Lung (tissue), 12 donors: ENCODE results near the gene TFE3. TPM values are rescaled to one million over a fixed set of nuclear protein-coding genes. Genes with fewer than 3 reads are reported as not detected.

Source experiments
- ATAC-seq: fragments of 200-7000 bp; cut with Tn5 transposase; one replicate; pipeline ENCODE4 v1.9.1; 2020; ENCODE audit warnings: moderate number of reproducible peaks; ENCODE audit not compliant: insufficient read depth, low FRiP score
- DNase-seq, 3 donors: peaks; one replicate each; pipeline ENCODE4 v3.0.0-alpha.2; 2013 to 2017
- H3K27ac ChIP-seq, 2 donors: one replicate each; pipeline ENCODE4 v1.5.1; 2013; ENCODE audit warnings: mild to moderate bottlenecking in 2 of 2, moderate library complexity in 2 of 2, control low read depth in 1 of 2, inconsistent platforms in 1 of 2, low read depth in 1 of 2, low read length in 1 of 2
- H3K27me3 ChIP-seq, 3 donors: one replicate each; pipeline ENCODE4 v1.5.1; 2013; ENCODE audit warnings: low read length in 2 of 3; ENCODE audit not compliant: control insufficient read depth in 3 of 3, insufficient read depth in 3 of 3
- H3K36me3 ChIP-seq, 4 donors: one replicate each; pipeline ENCODE4 v1.5.1; 2013; ENCODE audit warnings: low read length in 4 of 4, mild to moderate bottlenecking in 1 of 4, moderate library complexity in 1 of 4; ENCODE audit not compliant: control insufficient read depth in 4 of 4, insufficient read depth in 4 of 4
- H3K4me1 ChIP-seq, 5 donors: one replicate each; pipeline ENCODE4 v1.5.1; 2013; ENCODE audit warnings: low read length in 5 of 5, mild to moderate bottlenecking in 2 of 5, moderate library complexity in 1 of 5; ENCODE audit not compliant: control insufficient read depth in 5 of 5, insufficient read depth in 5 of 5
- H3K4me3 ChIP-seq: one replicate; pipeline ENCODE4 v1.5.1; 2013; ENCODE audit warnings: mild to moderate bottlenecking, control low read depth, moderate library complexity
- H3K9ac ChIP-seq, 2 donors: one replicate each; pipeline ENCODE4 v1.5.1; 2013; ENCODE audit warnings: low read length in 2 of 2, control low read depth in 1 of 2; ENCODE audit not compliant: insufficient read depth in 1 of 2
- H3K9me3 ChIP-seq, 4 donors: one replicate each; pipeline ENCODE4 v1.5.1; 2013; ENCODE audit warnings: low read length in 3 of 4, mild to moderate bottlenecking in 1 of 4, moderate library complexity in 1 of 4; ENCODE audit not compliant: control insufficient read depth in 4 of 4, insufficient read depth in 3 of 4
- CTCF ChIP-seq: IDR thresholded peaks from 2 replicates; pipeline ENCODE4 v1.5.1; 2012; ENCODE audit warnings: mild to moderate bottlenecking; ENCODE audit errors: control extremely low read depth, extremely low read depth
- WGBS, 2 donors: extraction: QIAGEN DNeasy Blood & Tissue Kit; methylation state at CpG; one replicate each; pipeline ENCODE4 v1.1.7; 2013; 5-methylcytosine and 5-hydroxymethylcytosine counted together
- polyA plus RNA-seq, 2 donors: library from polyadenylated mRNA; stranded (reverse); fragments of 200-250 nt; gene quantifications; one replicate each; pipeline ENCODE4 v1.2.1, GENCODE V29; 2013
- total RNA-seq, 2 donors: library from RNA; depleted of rRNA in 1 of 2; stranded (reverse); fragments of >200 nt in 1 of 2; gene quantifications; one replicate each; pipeline ENCODE4 v1.2.1, GENCODE V29; 2014 to 2021
- donor health status: control.
- donor health status: control.
- donor health status: Bipolar disorder and iron deficiency.
- donor health status: healthy.
- donor health status: DM: yes; HTN: yes; CAD: no.

Gene TFE3
- total and polyA plus RNA-seq, 4 donors = 28.4 to 63.7 (median 42.7) TPM

GRCh38 chrX:49039598-49040375 lies 3.4 kb downstream of the TFE3 start:
- 8 to 22% methylated on average over 6 to 9 of the region's 9 CpGs for WGBS, 2 donors
- no peak for TF ChIP-seq CTCF

GRCh38 chrX:49037883-49038475 lies 5.2 kb downstream of the TFE3 start:
- Histone ChIP-seq H3K4me3 (no peak overlapping the region), H3K27me3 (no peaks in the 10 kb centered on the region), H3K36me3 (peaks cover 20 to 32% (median 24%) of the 10 kb centered on the region in 4 donors), H3K9me3 (peaks cover 0 to 3% (median 0%) of the 10 kb centered on the region in 4 donors), H3K9ac (no peak overlapping the region), H3K27ac (no peak overlapping the region), H3K4me1 (peaks cover 0 to 27% (median 7%) of the 10 kb centered on the region in 5 donors)
- WGBS, 2 donors = 93 to 97% methylated on average over 10 to 15 of the region's 15 CpGs
- no peak for TF ChIP-seq CTCF
- ATAC-seq = no peak
- no peak for DNase-seq

More at GRCh38 chrX:49039598-49040375, 3.4 kb downstream of the TFE3 start:
- Histone ChIP-seq H3K4me1 (peaks cover 0 to 27% (median 7%) of the 10 kb centered on the region in 5 donors), H3K9ac (peak overlapping the region in 1 of 2 donors; percentile 89), H3K4me3 (no peak overlapping the region), H3K27ac (peak overlapping the region; percentile 73 to 76), H3K27me3 (no peaks in the 10 kb centered on the region), H3K36me3 (peaks cover 7 to 20% (median 15%) of the 10 kb centered on the region in 4 donors), H3K9me3 (peaks cover 0 to 4% (median 0%) of the 10 kb centered on the region in 4 donors)
- DNase-seq = peak; percentile 91 to 95 (median 94)
- ATAC-seq = peak; percentile 8

GRCh38 chrX:49030283-49030682 lies 12.9 kb downstream of the TFE3 start:
- no peak overlapping the region for H3K27ac ChIP-seq
- TF ChIP-seq CTCF = no peak
- 76 to 88% methylated on average over 6 of the region's 6 CpGs for WGBS, 2 donors
- H3K4me1 ChIP-seq = no peaks in the 10 kb centered on the region
- peaks cover 6 to 31% (median 17%) of the 10 kb centered on the region in 4 donors for H3K36me3 ChIP-seq
- no peaks in the 10 kb centered on the region for H3K27me3 ChIP-seq
- ATAC-seq (no peak), DNase-seq (no peak)
- no peak overlapping the region for H3K4me3 ChIP-seq
- H3K9me3 ChIP-seq = peaks cover 0 to 3% (median 0%) of the 10 kb centered on the region in 4 donors
- no peak overlapping the region for H3K9ac ChIP-seq
